ENCODE measurements around the gene HTR2B.
A peak's percentile ranks its signal among the peaks of the same experiment; 100 is the strongest.
"Not testable (repeated sequence)": the region's sequence is repeated elsewhere in the genome, so short reads cannot be mapped to it uniquely, and the experiment has no call there.

Gene HTR2B

GRCh38 chr2:231124838-231125568 lies at the start of gene HTR2B:
TSS of gene HTR2B (minus strand) at chr2:231125042. CDS start at chr2:231123764, 1,278 bp downstream.
- no peak for DNase-seq

DNA sequence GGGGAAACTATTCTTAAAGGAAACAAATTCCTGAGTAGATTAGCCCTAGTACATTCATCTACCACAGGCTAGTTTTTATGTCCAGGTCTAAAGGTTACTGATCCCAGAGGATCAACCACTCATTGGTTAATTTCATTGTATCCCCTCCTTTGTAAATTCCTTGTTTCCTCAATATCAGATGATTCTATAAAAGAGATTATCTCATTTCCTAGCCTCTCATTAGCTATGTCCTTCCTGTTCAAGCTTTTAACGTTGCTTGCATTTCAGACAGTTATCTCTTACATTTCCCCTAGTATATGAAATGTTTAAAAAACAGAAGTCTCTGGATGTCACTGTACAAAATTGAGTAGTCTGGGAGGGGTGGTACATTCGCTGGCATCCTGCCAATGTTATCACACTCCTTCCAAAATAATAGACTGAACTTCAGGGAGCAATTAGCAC lies 49.4 kb upstream of the HTR2B start:
- DNase-seq: no peak

DNA sequence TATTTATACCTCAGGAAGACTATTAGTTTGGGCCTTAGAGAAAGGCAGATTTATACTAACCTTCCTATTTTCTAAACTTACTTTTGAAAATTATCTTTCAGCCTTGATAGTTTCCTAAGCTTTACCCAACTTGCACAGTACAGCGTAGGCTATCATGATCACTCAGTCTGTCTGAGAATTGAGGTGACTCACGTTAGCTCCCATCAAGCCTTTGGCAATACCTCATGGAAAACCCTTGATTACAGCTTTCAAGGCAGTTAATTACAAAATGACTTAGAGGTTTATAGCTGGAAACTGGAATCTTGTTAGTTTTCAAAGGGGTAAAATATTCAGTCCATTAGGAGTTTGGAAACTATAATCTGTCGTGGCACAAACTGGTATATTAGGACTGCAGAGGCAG lies 47.2 kb upstream of the HTR2B start:
- DNase-seq: no peak

DNA sequence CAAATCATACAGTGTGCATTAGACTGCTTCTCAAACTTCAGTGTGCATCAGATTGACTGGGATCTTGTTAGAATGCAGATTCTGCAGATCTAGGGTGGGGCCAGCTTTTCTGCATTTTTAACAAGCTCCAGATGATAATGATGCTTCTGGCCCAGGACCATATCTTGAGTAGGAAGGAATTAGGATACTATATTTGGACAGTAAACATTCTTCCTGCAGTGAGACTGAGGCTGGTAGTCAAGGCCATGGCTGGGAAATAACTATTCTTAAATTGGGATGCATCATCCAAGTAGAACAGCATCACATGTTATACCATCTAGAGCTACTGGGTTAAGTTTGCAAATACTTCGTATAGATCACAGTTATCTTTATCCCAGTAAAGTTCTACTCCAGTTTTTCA lies 45.2 kb upstream of the HTR2B start:
- no peak for DNase-seq

DNA sequence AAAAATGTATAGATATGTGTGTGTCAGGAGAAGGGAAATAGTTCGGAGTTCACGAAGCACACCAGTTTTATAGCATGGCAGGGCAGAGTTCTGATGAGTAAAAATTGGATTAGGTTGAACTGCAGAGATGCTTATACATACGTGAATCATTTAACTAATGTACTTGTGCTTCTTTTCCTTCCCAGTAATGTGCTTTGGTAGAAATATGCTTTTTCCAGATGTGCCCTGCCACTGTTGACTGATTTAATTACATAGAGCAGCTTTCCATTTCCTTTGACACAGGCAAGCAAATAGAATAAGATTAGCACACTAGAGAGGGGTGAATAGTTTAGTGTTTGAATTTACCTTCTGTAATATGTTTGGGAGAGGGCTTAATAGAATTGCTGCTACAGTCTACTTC lies 44.6 kb upstream of the HTR2B start:
- DNase-seq: no peak

- no peak for DNase-seq
Observed at GRCh38 chr2:231168460-231169139, 43.8 kb upstream of the HTR2B start.

DNA sequence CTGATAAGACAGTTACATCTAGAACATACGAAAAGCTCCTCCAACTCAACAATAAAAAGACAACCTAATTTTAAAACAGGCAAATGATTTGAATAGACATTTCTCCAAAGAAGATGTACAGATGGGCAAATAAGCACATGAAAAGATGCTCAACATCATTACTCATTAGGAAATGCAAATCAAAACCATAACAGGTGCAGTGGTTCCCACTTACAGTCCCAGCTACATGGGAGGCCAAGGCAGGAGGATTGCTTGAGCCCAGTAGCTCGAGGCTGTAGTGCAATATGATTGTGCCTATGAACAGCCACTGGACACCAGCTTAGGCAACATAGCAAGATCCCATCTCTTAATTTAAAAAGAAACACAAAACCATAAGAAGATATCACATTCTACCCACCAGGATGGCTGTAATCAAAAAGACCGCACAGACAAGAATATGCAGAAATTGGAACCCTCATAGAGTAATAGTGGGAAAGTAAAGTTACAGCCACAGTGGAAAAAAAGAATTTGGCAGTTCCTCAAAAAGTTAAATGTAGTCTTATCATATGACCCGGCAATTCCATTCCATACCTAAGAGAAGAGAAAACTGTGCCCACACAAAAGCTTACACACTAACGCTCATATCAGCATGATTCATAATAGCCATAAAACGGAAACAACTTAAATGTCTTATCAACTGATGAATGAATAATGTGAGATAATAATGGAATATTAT lies 43.1 kb upstream of the HTR2B start:
- no peak for DNase-seq

- DNase-seq: no peak
Observed at GRCh38 chr2:231163414-231164095, 38.7 kb upstream of the HTR2B start.

DNA sequence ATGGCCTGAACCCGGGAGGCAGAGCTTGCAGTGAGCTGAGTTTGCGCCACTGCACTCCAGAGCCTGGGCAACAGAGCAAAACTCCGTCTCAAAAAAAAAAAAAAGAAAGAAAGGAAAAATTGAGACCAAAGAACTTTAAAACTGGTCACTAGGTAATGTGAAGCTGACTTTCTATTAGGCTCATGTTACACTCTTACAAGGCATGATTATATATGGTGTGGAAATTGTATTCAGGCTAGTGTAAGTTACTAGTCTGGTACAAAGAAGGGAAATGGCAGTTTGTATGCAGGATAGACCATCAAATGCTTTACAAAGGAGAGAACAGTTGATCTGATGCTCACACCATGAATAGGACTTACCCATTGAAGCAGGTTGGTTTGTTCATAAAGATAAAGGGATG lies 38.2 kb upstream of the HTR2B start:
- DNase-seq: no peak

DNA sequence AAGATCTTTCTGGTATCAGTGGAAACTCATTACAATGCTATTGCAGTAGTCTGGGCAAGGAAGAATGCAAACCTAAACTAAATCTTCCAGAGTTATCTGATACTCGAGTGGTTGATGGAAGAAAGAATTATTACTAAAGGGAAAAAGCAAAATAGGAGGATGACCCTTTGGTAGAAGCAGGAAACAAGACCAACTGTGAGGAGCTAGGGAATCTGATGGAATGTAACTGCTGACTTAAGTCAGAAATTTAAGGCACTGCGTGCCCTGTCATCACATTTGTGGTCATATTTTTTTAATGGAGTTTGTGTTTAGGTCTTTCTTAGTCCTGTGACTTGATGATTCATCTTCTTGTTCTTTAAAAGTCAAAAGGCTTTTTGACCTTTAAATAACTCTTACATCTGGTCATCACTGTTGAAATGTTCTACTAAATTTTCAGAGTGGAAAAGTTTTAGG lies 37.1 kb upstream of the HTR2B start:
- no peak for DNase-seq

- DNase-seq: no peak
Observed at GRCh38 chr2:231161252-231161839, 36.5 kb upstream of the HTR2B start.

GRCh38 chr2:231160701-231161100 lies 35.9 kb upstream of the HTR2B start:
- DNase-seq: no peak

- no peak for DNase-seq
Observed at GRCh38 chr2:231159306-231159705, 34.5 kb upstream of the HTR2B start.

DNA sequence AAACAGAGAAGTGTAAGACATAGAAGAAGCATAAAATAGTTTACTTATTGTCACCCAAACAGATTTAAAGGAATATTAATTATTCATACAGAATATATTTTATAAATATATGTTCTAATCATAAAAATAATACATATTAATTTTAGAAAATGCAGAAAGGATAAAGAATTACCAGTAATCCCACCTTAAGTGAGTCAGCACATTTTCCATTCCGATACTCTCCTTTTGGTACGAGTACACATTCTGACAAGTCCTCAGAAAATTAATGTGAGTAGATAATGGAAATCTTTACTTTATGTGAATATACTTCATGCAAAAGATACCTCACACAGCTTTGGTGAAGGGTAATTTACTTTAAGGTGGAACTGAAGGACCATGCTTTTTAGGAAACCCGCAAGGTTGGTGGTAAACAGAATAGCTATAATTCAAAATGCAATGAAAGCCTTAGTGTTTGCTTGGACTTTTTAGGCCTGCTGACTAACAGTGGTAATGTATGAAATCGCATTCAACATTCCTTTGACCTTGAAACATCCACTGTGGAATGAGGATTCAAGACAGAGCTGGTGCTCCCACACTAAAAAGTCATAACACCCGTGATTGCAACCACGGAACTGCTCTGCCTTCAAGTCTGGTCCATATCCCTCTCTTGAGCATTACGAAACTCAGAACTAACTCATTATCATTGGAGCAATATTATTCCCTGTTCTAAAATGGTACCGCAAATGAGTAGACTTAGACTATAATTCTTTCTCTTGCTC lies 28.1 kb upstream of the HTR2B start:
- DNase-seq: no peak

GRCh38 chr2:231146665-231147064 lies 21.8 kb upstream of the HTR2B start:
- no peak for DNase-seq

DNA sequence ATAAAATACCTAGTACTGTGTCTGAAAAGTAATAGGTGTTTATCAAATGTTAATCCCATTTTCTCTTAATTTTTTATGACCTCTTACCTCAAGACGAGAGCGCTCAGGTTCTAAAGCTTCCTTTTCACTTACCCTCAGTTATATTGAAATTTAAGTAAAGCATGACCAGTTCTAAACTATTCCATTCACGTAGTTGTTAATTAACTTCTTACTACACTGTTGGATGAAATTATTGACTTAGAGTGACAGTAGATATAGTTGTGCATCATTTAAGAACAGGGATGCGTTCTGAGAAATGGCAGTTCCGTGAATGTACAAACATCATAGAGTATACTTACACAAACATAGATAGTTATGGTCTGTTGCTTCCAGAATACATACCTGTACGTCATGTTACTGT lies 20.1 kb upstream of the HTR2B start:
- no peak for DNase-seq

GRCh38 chr2:231140808-231141207 lies 16.0 kb upstream of the HTR2B start:
- not testable (repeated sequence) for DNase-seq

- DNase-seq: no peak
Observed at GRCh38 chr2:231139796-231140195, 15.0 kb upstream of the HTR2B start.

- DNase-seq: peak; percentile 47
Observed at GRCh38 chr2:231138699-231139098, 13.9 kb upstream of the HTR2B start.

GRCh38 chr2:231134910-231135655 lies 10.2 kb upstream of the HTR2B start:
- DNase-seq: no peak

Measured in left hindlimb (tissue), 1 donor.